ENCODE data around the gene NUTM2E.
"Not testable (repeated sequence)": the region's sequence is repeated elsewhere in the genome, so short reads cannot be mapped to it uniquely, and the experiment has no call there.

Gene NUTM2E

DNA sequence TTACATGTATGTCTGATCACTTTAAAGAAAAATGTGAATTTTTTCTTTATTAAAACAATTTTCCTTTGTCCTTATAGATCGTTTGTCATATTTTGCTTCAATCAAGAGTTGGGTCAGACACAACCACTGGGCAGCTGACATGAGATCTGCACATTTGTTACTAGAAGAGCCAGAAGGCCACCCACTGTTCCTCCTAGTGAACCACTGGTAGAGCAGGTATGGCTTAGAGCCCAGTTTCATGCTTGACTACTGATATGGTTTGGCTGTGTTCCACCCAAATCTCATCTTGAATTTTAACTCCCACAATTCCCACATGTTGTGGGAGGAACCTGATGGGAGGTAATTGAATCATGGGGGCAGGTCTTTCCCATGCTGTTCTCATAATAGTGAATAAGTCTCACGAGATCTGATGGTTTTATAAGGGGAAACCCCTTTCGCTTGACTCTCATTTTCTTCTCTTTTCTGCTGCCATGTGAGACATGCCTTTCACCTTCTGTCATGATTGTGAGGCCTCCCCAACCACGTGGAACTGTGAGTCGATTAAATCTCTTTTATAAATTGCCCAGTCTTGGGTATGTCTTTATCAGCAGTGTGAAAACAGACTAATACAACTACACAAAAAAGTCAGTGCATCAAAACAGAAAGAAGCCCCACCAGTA lies 43.0 kb downstream of the NUTM2E start:
- not testable (repeated sequence) for H3K4me3 ChIP-seq (ENCODE audit: low read depth, low read length); H3K27me3 ChIP-seq (ENCODE audit: control insufficient read depth, insufficient read depth, low read length)

DNA sequence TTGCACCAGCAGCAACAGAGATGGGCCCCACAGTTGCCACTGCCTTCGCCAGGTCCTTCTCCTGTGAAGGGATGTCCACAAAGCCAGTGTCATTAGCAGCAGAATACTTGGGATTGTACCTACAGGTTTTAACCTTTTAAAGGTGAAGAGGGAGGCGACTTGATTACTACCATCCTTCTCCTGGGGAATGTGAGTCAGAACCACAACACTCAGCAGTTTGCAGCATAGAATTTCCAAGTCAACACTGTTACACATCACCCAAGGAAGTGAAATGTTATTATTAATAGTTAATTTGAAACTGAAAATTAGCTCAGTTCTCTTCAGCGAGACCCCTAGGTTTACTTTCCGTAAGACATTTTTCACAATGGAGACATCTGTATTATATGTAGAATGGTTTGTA lies 45.2 kb downstream of the NUTM2E start:
- H3K9me3 ChIP-seq (ENCODE audit: control insufficient read depth, insufficient read depth, low read length); H3K4me3 ChIP-seq (ENCODE audit: low read depth, low read length); H3K27me3 ChIP-seq (ENCODE audit: control insufficient read depth, insufficient read depth, low read length); H3K9ac ChIP-seq (ENCODE audit: low read depth, low read length); H3K36me3 ChIP-seq (ENCODE audit: control insufficient read depth, insufficient read depth, low read length); H3K4me1 ChIP-seq (ENCODE audit: control insufficient read depth, insufficient read depth, low read length): not testable (repeated sequence)

More for the DNA sequence above, 43.0 kb downstream of the NUTM2E start:
- H3K4me1 ChIP-seq (ENCODE audit: control insufficient read depth, insufficient read depth, low read length); H3K9me3 ChIP-seq (ENCODE audit: control insufficient read depth, insufficient read depth, low read length); H3K9ac ChIP-seq (ENCODE audit: low read depth, low read length); H3K36me3 ChIP-seq (ENCODE audit: control insufficient read depth, insufficient read depth, low read length): not testable (repeated sequence)
